Loucy (cell line): ENCODE data around the gene MYO1D.

Experiments
- CTCF ChIP-seq: fragments of 200-600 bp; sonication (generic); conservative IDR thresholded peaks from 2 replicates; pipeline ENCODE4 v1.5.1; 2014; ENCODE audit warnings: mild to moderate bottlenecking, antibody characterized with exemption, low read length
- EZH2phosphoT487 ChIP-seq: fragments of 200-600 bp; IDR thresholded peaks from 2 replicates; pipeline ENCODE4 v1.6.1; 2018; ENCODE audit warnings: antibody characterized with exemption, mild to moderate bottlenecking, moderate library complexity, borderline replicate concordance

GRCh38 chr17:32865141-32865540, 11.8 kb downstream of the MYO1D start:
- TF ChIP-seq EZH2phosphoT487 (no peak), CTCF (no peak)
